Motor neuron (in vitro differentiated cells): Measurements from ENCODE around the gene BAG5. TPM values are rescaled to one million over a fixed set of nuclear protein-coding genes. Genes with fewer than 3 reads are reported as not detected.
A peak's percentile ranks its signal among the peaks of the same experiment; 100 is the strongest.

Experiments
- ATAC-seq, 8 experiments: fragments of 200-7000 bp; cut with Tn5 transposase; replicated peaks in 6 of 8; 2 replicates each; pipeline ENCODE4 v1.8.0; 2021; ENCODE audit warnings: mild to moderate bottlenecking in 8 of 8, moderate library complexity in 8 of 8
- H3K27ac ChIP-seq, 2 donors: fragments of 250-450 bp; sonication (Bioruptor Pico); 2 replicates each; pipeline ENCODE4 v1.9.0; 2021; ENCODE audit warnings: antibody characterized with exemption in 2 of 2, mild to moderate bottlenecking in 2 of 2, moderate library complexity in 1 of 2
- H3K4me1 ChIP-seq, 2 donors: fragments of 250-450 bp; sonication (Bioruptor Pico); replicated peaks in 1 of 2; 2 replicates each; pipeline ENCODE4 v1.6.1; 2021; ENCODE audit warnings: antibody characterized with exemption in 2 of 2, mild to moderate bottlenecking in 2 of 2, moderate library complexity in 1 of 2
- H3K4me3 ChIP-seq, 5 donors: fragments of 250-450 bp; sonication (Bioruptor Pico); 2 replicates each; pipeline ENCODE4 v1.9.0; 2021; ENCODE audit warnings: antibody characterized with exemption in 5 of 5, mild to moderate bottlenecking in 5 of 5, moderate library complexity in 4 of 5
- WGBS, 10 experiments: fragments of 450-650 bp; shearing (Covaris generic); methylation state at CpG; one replicate each; pipeline ENCODE4 v1.0.0; 2022; 5-methylcytosine and 5-hydroxymethylcytosine counted together
- in situ Hi-C, 9 experiments: fragments of 400-800 bp; cut with MboI; loops; one replicate each; pipeline ENCODE4 v1.15.0; 2021; ENCODE audit warnings: low sequenced_read_pairs in 9 of 9, low pct_unique_long_range_greater_than_20kb in 2 of 9; ENCODE audit not compliant: unreplicated experiment in 9 of 9
- total RNA-seq, 8 experiments: library from RNA; unstranded; fragments of 300-600 nt; gene quantifications; 2 replicates each; pipeline versions ENCODE4 v1.2.3 to v1.2.4, GENCODE V29; 2022

Gene BAG5
- total RNA-seq, 8 experiments from 2014 or later, result 23.0 to 34.5 (median 26.7) TPM

DNA sequence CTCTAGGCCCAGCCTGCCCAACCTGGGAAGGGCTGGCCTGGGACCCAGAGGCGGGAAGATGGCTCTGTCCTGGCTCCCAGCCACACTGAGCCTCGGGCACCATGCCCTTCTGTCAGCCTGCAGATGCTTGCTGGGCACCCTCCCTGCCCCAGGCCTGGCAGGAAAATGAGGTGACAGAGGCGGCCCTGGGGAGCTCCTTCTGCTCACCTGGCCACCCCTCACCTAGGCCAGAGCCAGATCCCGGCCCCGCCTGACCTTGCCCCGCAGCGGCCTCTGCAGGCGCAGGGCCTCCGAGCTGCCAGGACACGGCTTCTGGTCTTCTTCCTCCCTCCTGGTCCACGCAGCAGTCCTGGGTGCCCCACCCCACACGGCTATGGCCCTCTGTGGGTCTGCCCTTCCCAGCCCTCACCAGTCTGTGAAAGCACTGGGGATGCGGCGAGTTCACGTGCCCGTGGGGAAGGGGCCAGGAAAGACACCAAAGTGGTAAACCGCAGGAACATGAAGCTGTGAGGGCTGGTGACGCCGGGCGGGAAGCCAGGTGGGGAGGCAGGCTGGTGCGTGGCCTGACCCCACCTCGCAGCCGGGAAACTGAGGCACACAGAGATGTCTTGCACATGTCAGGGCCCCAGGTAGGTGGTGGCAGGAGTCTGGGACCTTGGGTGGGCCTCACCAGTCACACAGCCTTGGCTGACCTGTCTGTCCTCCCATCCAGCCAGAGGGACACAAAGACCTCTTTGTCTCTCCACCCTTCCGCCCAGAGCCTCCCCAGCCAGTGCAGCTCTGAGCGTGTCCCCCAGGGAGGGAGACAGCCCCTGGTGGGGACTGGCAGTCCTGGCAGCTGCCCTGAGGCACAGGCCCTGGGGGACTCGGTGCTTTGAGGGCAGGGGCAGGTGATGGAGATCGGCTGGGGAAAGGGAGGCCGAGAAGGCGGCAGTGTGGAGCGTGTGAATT is 12.8 kb downstream of the BAG5 start:
- 68 to 100% (median 84%) methylated on average over 1 to 16 of the region's 30 CpGs; no CpG with 5 or more reads in 2 of the 10 experiments for WGBS, 10 experiments
- Histone ChIP-seq H3K4me1 (peaks cover 20 to 35% of the 10 kb centered on the region in 2 donors), H3K27ac (no peak overlapping the region), H3K4me3 (no peak overlapping the region)
- in situ Hi-C loops, result no loop called here
- peak in 5 of 8 experiments; percentile 25 to 58 (median 47) for ATAC-seq

DNA sequence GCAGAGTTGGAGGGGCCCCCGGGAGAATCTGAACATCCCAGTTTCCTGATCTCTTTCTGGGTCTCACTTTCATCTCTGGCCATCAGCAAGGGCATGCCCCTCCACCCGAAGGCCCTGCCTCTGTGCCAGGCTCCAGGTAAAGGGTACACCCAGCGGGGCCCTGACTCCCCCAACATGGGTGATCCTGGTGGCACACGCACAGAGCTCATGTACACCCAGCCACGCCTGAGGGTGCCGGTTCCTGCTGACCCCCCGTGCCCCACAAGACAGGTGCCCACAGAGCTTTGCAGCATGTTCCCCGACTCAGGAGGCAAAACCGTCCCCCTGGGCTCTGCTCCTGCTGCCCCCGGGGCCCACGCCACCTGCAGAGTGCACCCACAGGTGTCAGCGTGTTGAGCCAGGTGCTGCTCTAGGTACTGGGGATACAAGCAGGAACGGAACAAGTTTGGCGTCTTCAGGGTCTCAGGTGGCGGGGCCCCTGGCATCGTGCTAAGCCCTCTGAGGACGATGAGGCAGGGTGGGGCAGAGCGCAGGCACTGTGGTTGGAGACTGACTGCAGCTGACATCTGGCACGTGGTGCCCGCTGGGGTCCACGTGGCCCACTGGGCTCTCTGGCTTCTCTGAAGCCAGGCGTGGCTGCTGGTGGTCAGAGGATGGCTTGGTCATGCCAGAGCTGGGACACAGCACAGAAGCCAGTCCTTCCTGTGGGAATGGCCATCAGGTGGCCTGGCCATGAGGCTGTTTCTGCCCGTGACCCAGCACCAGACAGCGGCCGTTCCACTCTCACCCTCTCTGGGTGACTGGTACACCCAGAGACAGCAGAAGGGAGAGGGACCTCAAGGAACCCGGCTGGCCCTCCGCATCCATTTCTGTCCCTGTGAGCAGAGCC is 13.8 kb downstream of the BAG5 start:
- Histone ChIP-seq H3K4me1 (peaks cover 30 to 44% of the 10 kb centered on the region in 2 donors), H3K4me3 (no peak overlapping the region), H3K27ac (no peak overlapping the region)
- 85 to 100% (median 86%) methylated on average over 4 of the region's 27 CpGs; no CpG with 5 or more reads in 7 of the 10 experiments for WGBS, 10 experiments
- ATAC-seq, result no peak
- in situ Hi-C loops, result no loop called here

GRCh38 chr14:103547941-103548462 is 14.5 kb downstream of the BAG5 start:
- in situ Hi-C loops, result no loop called here
- H3K4me3 ChIP-seq, result no peak overlapping the region
- 80 to 100% (median 89%) methylated on average over 1 to 5 of the region's 18 CpGs; no CpG with 5 or more reads in 5 of the 10 experiments for WGBS, 10 experiments
- peaks cover 37 to 51% of the 10 kb centered on the region in 2 donors for H3K4me1 ChIP-seq
- H3K27ac ChIP-seq, result no peak overlapping the region
- ATAC-seq, result no peak

DNA sequence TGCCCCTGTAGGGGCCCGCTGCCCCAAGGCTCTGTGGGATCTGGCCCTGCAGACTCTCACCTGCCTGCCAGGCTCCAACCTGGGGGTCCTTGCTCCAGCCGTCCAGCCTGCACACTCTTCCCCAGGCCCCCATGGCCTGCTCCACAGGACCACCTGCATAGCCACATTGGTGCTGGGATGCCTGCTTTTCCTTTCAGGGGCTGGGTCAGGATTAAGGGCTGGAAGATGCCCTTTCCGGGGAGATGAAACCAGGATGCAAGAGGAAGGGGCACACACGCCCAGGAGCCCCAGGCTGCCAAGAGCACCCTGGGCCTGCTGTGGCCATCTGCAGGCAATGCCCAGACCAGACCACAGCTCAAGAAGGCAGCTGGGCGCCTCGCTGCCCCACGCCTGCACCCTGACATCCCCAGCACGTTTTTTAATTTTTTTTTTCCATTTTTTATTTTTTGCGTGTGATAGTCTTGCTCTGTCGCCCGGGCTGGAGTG is 15.0 kb downstream of the BAG5 start:
- no peak overlapping the region for H3K4me3 ChIP-seq
- no peak for ATAC-seq
- peaks cover 42 to 56% of the 10 kb centered on the region in 2 donors for H3K4me1 ChIP-seq
- in situ Hi-C loops, result no loop called here
- no peak overlapping the region for H3K27ac ChIP-seq
- 80 to 97% (median 83%) methylated on average over 3 to 7 of the region's 11 CpGs; no CpG with 5 or more reads in 7 of the 10 experiments for WGBS, 10 experiments

GRCh38 chr14:103546652-103547454 is 15.6 kb downstream of the BAG5 start:
- H3K27ac ChIP-seq, result no peak overlapping the region
- H3K4me3 ChIP-seq, result no peak overlapping the region
- in situ Hi-C loops, result no loop called here
- peaks cover 48 to 62% of the 10 kb centered on the region in 2 donors for H3K4me1 ChIP-seq
- 0 to 10% (median 8%) methylated on average over 1 to 2 of the region's 21 CpGs; no CpG with 5 or more reads in 5 of the 10 experiments for WGBS, 10 experiments
- ATAC-seq, result peak in 5 of 8 experiments; percentile 1 to 78 (median 13)

DNA sequence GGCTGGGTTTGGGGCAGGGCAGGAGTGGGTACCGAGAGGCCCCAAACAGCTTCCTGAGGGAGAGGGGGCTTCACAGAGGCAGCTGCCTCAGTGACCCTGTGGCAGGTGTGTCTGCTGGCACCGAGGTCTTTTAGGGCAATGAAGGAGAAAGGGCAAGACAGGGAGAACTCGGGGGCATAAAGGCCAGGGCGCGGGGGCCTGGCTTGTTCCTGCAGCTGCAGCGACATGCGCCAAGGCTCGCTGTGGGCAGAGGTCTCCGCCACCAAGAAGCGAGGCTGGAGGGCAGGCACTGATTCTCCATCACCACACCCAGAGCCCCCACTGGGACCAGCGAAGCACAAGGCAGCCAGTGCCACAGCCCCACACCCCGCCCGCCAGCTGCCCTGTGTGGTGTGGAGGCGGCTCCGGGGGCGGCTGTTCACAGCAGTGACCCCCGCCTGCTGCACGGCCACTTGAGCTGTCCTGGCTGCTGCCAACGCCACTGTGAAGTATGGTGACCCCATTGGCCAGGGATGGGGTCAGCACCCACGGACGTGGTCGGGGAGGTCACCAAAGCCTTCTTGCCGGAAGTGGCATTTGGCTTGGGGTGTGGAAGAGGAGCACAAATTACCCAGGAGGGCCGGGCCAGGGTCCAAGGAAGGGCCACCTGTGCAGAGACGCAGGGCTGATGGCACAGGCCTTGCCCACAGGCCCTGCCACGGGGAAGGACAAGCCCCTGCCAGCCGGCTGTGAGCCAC is 16.4 kb downstream of the BAG5 start:
- in situ Hi-C loops, result no loop called here
- no peak for ATAC-seq
- H3K27ac ChIP-seq, result no peak overlapping the region
- H3K4me1 ChIP-seq, result peaks cover 56 to 70% of the 10 kb centered on the region in 2 donors
- WGBS, 10 experiments, result 0 to 80% (median 76%) methylated on average over 1 to 15 of the region's 27 CpGs; no CpG with 5 or more reads in 5 of the 10 experiments
- H3K4me3 ChIP-seq, result no peak overlapping the region

GRCh38 chr14:103545219-103545914 is 17.1 kb downstream of the BAG5 start:
- WGBS, 10 experiments, result 80 to 100% (median 82%) methylated on average over 1 to 9 of the region's 29 CpGs; no CpG with 5 or more reads in 5 of the 10 experiments
- Histone ChIP-seq H3K27ac (peak overlapping the region in 1 of 2 donors; percentile 84), H3K4me1 (peaks cover 61 to 73% of the 10 kb centered on the region in 2 donors), H3K4me3 (no peak overlapping the region)
- ATAC-seq, result no peak
- in situ Hi-C loops, result no loop called here

DNA sequence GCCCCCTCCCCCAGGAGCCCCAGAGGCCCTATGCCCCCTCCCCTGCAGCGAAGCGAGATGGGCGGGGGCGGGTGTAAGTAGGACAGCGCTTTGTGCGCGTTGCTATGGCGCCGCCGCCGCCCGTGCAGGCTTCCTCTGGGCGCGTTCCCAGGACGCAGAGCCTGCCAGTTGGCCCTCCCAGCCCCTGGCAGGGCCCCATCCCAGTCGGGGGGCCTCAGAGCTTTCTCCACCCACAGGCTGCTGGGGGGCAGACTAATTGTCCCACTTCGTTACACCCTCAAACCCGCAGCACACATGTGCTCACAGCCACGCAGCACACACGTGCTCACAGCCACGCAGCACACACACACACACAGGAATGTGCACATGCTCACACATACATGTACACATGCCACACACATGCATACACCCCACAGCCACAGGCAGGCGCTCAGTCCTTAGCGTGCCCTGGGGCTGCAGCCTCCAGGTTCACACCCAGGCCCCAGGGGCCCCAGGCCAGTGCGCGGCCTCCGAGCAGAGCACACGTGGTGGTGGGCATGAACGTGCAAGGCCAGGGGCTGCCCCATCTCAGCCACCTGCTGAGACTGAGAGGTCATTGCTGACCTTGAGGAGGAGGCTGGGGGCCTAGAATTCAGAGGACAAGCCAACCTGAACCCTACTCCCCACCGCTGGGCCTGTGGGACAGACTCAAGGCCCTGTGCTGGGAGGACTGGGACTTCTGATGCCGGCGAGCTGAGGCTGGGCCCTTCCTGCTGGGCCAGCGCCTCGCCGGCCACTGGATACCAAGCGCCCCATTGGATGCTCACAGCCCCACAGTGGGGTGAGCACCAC is 17.9 kb downstream of the BAG5 start:
- in situ Hi-C loops, result no loop called here
- WGBS, 10 experiments, result 27 to 40% methylated on average over 4 to 5 of the region's 35 CpGs; no CpG with 5 or more reads in 8 of the 10 experiments
- H3K4me1 ChIP-seq, result peaks cover 57 to 69% of the 10 kb centered on the region in 2 donors
- H3K4me3 ChIP-seq, result no peak overlapping the region
- peak in 5 of 8 experiments; percentile 27 to 59 (median 57) for ATAC-seq
- H3K27ac ChIP-seq, result peak overlapping the region; percentile 84 to 87

DNA sequence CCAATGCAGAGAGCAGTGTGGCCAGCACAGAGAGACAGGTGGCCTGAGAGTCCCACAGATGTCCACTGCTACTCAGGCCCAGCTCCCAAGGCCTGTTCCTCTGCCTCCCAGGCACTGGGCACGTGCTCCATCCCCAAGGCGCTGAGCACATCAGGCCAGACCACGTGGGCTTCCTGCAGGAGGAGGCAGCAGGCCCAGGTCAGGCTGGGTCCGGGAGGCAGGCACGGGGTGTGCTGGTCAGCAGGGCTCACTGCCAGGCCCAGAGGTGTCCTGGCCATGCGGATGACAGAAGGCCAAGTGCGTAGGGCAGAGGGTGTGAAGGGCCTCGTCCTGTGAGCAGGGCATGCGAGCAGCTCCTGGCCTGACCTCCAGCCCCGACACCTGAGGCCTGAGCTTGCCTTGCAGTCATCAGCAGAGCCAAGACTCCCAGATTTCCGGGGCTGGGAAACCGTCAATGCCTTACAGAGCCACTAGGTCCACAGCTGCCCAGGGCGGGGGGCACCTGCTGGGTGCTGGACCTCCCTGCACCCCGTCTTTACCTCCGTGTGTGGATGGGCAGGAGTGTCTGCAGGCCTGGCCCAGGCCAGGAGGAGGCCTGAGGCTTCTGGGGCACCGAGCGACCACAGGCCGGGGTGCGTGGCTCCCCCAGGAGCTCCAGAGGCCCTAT is 18.6 kb downstream of the BAG5 start:
- Histone ChIP-seq H3K4me1 (peaks cover 59 to 75% of the 10 kb centered on the region in 2 donors), H3K27ac (peak overlapping the region; percentile 84 to 87), H3K4me3 (no peak overlapping the region)
- WGBS, 10 experiments, result 41 to 90% methylated on average over 3 to 4 of the region's 19 CpGs; no CpG with 5 or more reads in 8 of the 10 experiments
- in situ Hi-C loops, result no loop called here
- ATAC-seq, result peak in 4 of 8 experiments; percentile 7 to 24 (median 8)

GRCh38 chr14:103543140-103543539 is 19.3 kb downstream of the BAG5 start:
- Histone ChIP-seq H3K4me1 (peaks cover 63 to 78% of the 10 kb centered on the region in 2 donors), H3K27ac (peak overlapping the region; percentile 84 to 87), H3K4me3 (no peak overlapping the region)
- peak in 5 of 8 experiments; percentile 13 to 44 (median 22) for ATAC-seq
- in situ Hi-C loops, result no loop called here
- WGBS, 10 experiments, result 60% methylated on average over 1 of the region's 10 CpGs; no CpG with 5 or more reads in 9 of the 10 experiments
